Fibroblast of the aortic adventitia (primary cell): ENCODE data around the gene TARS1. TPM values are rescaled to one million over a fixed set of nuclear protein-coding genes. Genes with fewer than 3 reads are reported as not detected.
A peak's percentile ranks its signal among the peaks of the same experiment; 100 is the strongest.

Source experiments
- DNase-seq: peaks from one replicate; pipeline ENCODE4 v3.0.0-alpha.2; 2010; ENCODE audit warnings: low read depth
- H3K4me3 ChIP-seq: 2 replicates; pipeline ENCODE4 v1.5.1; 2011; ENCODE audit warnings: low read depth, mild to moderate bottlenecking, control low read depth, low read length, moderate library complexity
- CTCF ChIP-seq: IDR thresholded peaks from 2 replicates; pipeline ENCODE4 v1.5.1; 2011; ENCODE audit warnings: mild to moderate bottlenecking, low read length, control low read depth, inconsistent platforms; ENCODE audit not compliant: insufficient read depth
- total RNA-seq: library from RNA; depleted of rRNA; stranded (reverse); fragments of >200 nt; gene quantifications from 2 replicates; pipeline ENCODE4 v1.2.3, GENCODE V29; 2012; ENCODE audit warnings: low replicate concordance

TARS1 gene
- total RNA-seq, 1 donor, result 328 TPM

DNA sequence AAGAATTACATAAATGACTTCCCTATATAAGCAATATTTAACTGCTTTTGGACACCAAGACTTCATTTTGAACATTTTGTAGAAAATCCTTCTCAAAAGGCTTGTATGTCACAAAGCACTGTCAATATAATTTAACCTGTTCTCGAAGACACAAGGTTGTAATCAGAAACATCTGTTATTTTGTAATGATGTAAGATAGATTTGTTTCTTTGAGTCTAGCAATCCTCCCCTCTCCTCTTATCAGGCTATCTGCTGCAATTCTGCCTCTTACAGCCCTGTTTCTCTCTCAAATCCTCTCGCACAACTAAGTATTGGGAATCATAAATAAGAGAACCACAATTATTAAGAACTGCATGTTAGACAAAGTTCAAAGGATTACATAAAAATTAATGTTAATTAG lies 18.6 kb upstream of the TARS1 start:
- no peak overlapping the region for H3K4me3 ChIP-seq
- TF ChIP-seq CTCF, result no peak
- peak; percentile 70 for DNase-seq

DNA sequence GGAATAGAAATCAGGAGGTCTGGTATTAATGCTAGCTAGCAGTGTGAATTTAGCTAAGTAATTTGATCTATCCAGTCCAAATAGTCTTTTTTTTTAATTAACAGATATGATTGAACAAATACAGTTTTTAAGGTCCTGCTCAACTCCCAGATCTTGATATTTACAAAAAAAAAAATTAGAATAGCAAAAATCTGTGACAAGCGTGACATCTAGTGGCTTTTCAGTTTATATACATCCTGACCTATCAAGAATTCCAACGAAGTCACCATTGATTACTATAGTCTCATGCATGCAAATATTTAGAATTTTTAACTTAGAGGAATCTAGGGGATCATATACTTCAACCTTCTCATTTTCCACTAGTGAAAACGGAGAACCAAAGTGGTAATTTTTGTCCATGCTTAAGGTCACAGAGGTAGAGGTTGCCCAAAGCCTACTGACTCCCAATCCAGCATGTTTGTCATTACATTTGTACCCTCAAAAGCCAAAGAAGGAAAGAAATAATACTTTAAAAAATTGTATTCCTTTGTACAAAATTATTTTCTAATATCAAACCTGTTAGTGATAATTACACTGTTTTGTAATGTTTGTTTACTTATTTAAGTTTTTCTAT lies 17.6 kb upstream of the TARS1 start:
- TF ChIP-seq CTCF, result peak; percentile 21
- DNase-seq, result peak; percentile 88

DNA sequence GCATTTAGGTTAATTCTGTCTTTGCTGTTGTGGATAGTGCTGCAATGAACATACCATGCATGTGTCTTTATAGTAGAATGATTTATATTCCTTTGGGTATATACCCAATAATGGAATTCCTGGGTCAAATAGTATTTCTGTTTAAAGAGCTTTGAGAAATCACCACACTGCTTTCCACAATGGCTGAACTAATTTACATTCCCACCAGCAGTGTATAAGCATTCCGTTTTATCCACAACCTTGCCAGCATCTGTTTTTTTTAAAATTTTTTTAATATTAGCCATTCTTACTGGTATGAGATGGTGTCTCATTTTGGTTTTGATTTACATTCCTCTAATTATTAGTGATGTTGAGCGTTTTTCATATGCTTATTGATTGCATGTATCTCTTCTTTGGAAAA lies 15.5 kb upstream of the TARS1 start:
- DNase-seq, result no peak
- H3K4me3 ChIP-seq, result no peak overlapping the region
- no peak for TF ChIP-seq CTCF

More for the DNA sequence above, 17.6 kb upstream of the TARS1 start:
- H3K4me3 ChIP-seq, result no peak overlapping the region

- no peak for TF ChIP-seq CTCF
- DNase-seq, result no peak
- H3K4me3 ChIP-seq, result no peak overlapping the region
Measured at GRCh38 chr5:33430983-33431382, 9.8 kb upstream of the TARS1 start.

DNA sequence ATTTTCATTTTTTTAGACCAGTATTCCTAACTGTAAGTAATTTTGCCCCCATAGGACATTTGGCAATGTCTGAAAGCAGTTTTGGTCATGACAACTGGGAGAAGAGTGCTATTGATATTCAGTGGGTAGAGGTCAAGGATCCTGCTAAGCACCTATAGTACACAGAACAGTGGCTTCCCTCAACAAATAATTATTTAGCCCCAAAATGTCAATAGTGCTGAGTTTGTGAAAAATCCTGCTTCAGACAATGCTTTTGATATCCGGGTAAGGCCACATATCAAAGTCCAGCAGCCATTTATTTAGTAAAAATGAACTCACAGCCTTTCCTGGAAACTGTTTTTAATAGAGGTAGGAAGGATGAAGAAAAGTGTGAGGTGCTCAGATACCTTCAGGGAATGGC lies 8.1 kb upstream of the TARS1 start:
- H3K4me3 ChIP-seq, result no peak overlapping the region
- no peak for TF ChIP-seq CTCF
- DNase-seq, result no peak

DNA sequence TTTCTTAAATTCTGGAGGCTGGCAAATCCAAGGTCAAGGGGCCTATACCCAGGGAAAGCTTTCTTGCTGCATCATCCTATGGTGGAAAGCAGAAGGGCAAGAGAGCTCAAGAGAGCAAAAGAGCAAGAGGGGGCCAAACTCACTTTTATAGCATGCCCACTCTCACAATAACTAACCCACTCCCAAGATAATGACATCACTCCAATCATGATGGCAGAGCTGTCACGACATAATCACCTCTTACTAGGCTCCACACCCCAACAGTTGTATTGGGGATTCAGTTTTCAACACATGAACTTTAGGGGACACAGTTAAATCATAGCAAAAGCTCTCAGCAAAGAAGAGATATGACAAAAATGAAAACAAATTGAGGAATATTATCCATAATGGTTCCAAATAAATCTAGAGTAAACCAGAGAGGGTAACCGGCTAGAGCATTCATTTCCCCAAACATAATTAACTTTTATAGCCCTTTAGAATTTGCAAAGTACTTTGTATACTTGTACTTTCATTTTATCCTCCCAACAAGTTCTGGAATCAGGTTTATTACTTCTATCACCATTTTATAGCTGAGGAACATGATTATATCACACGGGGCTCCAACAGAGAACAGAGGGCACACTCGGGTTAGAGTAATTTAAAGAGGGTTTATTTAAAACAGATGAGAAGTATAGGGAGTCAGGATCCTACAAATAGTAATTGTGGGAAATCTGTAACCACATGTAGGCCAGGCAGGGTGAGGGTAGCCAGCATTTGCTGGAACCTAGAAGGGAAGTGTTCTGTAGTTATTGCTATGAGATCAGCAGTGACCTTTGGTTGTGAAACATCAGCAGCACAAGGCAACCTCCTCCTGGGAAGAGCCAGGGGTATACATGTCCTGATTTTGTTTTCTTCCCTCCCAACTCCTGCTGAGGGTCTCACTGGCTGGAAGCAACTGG lies 7.2 kb upstream of the TARS1 start:
- DNase-seq, result no peak
- no peak overlapping the region for H3K4me3 ChIP-seq
- TF ChIP-seq CTCF, result no peak
